K562 (cell line): ENCODE measurements around the gene AMBRA1.

Experiments used
- CBX1 ChIP-seq: sonication (generic); IDR thresholded peaks from 2 replicates; pipeline ENCODE4 v1.6.1; 2016; ENCODE audit warnings: antibody characterized with exemption, low read depth, mild to moderate bottlenecking
- FOXK2 ChIP-seq, 2 experiments: fragments of 450-650 bp; IDR thresholded peaks in 1 of 2; conservative IDR thresholded peaks in 1 of 2; 2 replicates each; pipeline ENCODE4 v1.6.1; 2016; ENCODE audit warnings: low read depth in 2 of 2, mild to moderate bottlenecking in 1 of 2
- PML ChIP-seq: IDR thresholded peaks from 2 replicates; pipeline ENCODE4 v1.6.1; 2012; ENCODE audit warnings: low read length, inconsistent platforms
- RAD51 ChIP-seq: fragments of 450-650 bp; IDR thresholded peaks from 2 replicates; pipeline ENCODE4 v1.7.1; 2016; ENCODE audit warnings: low read depth, mild to moderate bottlenecking, borderline replicate concordance
- TF ChIP-seq, protein P1 (sequence below), 3 experiments: IDR thresholded peaks in 2 of 3; conservative IDR thresholded peaks in 1 of 3; 2 replicates each; pipeline ENCODE4 v1.5.1; 2011 to 2012; ENCODE audit warnings: low read length in 3 of 3, mild to moderate bottlenecking in 3 of 3, control low read depth in 2 of 3, improper control_type of control experiment in 1 of 3, inconsistent platforms in 1 of 3, low read depth in 1 of 3, mixed read lengths in 1 of 3, moderate library complexity in 1 of 3; ENCODE audit not compliant: insufficient read depth in 2 of 3

DNA sequence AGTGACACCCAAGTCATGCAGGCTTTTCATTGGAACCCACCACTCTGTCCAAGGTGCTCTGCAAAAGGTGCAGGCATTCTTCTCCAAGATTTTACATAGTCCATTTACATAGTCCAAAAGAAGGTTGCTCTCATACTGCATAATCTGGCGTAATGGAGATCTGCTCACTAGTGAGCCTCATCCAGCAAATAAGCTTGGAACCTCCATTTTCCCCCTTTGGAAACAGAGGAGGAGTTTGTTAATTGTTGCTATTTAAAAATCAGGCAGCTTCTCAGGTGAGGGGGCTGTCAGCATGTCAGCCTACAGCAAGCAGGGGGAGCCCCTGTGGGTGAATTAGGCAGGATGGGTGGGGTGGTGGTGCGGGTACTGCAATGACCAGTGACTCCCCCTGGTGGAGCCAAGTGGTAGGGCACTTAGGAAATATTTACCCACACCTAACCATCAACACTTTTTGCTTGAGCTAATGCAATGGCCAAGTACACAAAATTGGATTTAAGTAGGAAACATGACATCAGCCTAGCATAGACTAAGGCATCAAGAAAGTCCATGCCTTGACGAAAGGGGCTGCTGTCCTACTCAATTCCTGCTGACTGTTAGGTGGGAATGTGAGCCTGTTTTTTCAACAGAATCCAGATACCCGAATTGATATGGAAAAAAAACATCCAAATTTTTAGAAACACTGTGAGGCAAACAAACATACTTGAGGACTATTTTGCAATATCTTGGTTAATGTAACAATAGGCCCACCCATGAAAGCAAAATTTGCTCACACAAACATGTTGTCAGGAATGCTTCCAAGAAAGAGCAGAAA is 64.5 kb downstream of the AMBRA1 start:
- TF ChIP-seq FOXK2 (conservative IDR thresholded peaks at IDR 0.05 in 1 of 2, IDR thresholded peaks at IDR 0.05 in 1 of 2; ENCODE audit: low read depth in 2 of 2), result no peak
- no peak for TF ChIP-seq RAD51
- no peak for TF ChIP-seq PML
- no peak for TF ChIP-seq CBX1
- TF ChIP-seq, protein P1, sequence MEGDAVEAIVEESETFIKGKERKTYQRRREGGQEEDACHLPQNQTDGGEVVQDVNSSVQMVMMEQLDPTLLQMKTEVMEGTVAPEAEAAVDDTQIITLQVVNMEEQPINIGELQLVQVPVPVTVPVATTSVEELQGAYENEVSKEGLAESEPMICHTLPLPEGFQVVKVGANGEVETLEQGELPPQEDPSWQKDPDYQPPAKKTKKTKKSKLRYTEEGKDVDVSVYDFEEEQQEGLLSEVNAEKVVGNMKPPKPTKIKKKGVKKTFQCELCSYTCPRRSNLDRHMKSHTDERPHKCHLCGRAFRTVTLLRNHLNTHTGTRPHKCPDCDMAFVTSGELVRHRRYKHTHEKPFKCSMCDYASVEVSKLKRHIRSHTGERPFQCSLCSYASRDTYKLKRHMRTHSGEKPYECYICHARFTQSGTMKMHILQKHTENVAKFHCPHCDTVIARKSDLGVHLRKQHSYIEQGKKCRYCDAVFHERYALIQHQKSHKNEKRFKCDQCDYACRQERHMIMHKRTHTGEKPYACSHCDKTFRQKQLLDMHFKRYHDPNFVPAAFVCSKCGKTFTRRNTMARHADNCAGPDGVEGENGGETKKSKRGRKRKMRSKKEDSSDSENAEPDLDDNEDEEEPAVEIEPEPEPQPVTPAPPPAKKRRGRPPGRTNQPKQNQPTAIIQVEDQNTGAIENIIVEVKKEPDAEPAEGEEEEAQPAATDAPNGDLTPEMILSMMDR (IDR thresholded peaks at IDR 0.05 in 2 of 3, conservative IDR thresholded peaks at IDR 0.05 in 1 of 3; ENCODE audit: insufficient read depth in 2 of 3, low read depth in 1 of 3, low read length in 3 of 3), result peak; percentile 96 to 98 (median 96)
